K562 (cell line): Measurements from ENCODE around the gene LAMA2. TPM values are rescaled to one million over a fixed set of nuclear protein-coding genes. Genes with fewer than 3 reads are reported as not detected.
"Not testable (repeated sequence)": the region's sequence is repeated elsewhere in the genome, so short reads cannot be mapped to it uniquely, and the experiment has no call there.

Source experiments
- ATAC-seq: fragments of 200-7000 bp; cut with Tn5 transposase; 3 replicates; pipeline ENCODE4 v1.9.1; 2020; ENCODE audit warnings: moderate library complexity
- BruUV-seq: library from RNA; stranded (reverse); fragments of 400-500 nt; replicated peaks from 2 replicates; lab custom pipeline; 2021; lab: Mats Ljungman, UMichigan
- CTCF ChIA-PET: fragments of 300-600 bp; formaldehyde crosslinking; extraction: SDS; loops from one replicate; lab custom pipeline; 2021; ENCODE audit warnings: low intra/inter-chr PET ratio; lab: Yijun Ruan, JAX
- POLR2A ChIA-PET: fragments of 300-600, 350-650 bp; sonication (Branson Sonifier 250); formaldehyde crosslinking; extraction: SDS; loops from one replicate; lab custom pipeline; 2021; ENCODE audit warnings: antibody characterized with exemption, inconsistent platforms; lab: Yijun Ruan, JAX
- DNase-seq, 4 experiments: peaks; one replicate each; pipeline versions ENCODE4 v3.0.0 to v3.0.0-alpha.2; 2011 to 2018; ENCODE audit warnings: low spot score in 3 of 4, mixed read lengths in 3 of 4; ENCODE audit errors: extremely low read depth in 1 of 4
- FAIRE-seq: peaks from 2 replicates; lab custom pipeline; 2011; peaks lifted over from hg19 to GRCh38; lab: Jason Lieb, UNC
- H2AFZ ChIP-seq: 2 replicates; pipeline ENCODE4 v1.6.0; 2011; ENCODE audit warnings: low read depth, low read length, control low read depth, inconsistent platforms
- H3K27ac ChIP-seq: fragments of 200-600 bp; 3 replicates; pipeline ENCODE4 v1.8.0; 2011; ENCODE audit warnings: low read depth, mild to moderate bottlenecking, control low read depth, inconsistent platforms, low read length, moderate library complexity, mixed read lengths; ENCODE audit errors: extremely low read depth
- H3K27me3 ChIP-seq, 2 experiments: fragments of 300-600 bp in 1 of 2; 2 replicates in 1 of 2; 3 replicates in 1 of 2; pipeline versions ENCODE4 v1.6.0 to v1.8.0; 2011; ENCODE audit warnings: inconsistent platforms in 2 of 2, low read length in 2 of 2, mild to moderate bottlenecking in 1 of 2, mixed read lengths in 1 of 2, moderate library complexity in 1 of 2; ENCODE audit not compliant: control insufficient read depth in 2 of 2, insufficient read depth in 2 of 2
- H3K36me3 ChIP-seq: fragments of 300-600 bp; 3 replicates; pipeline ENCODE4 v1.8.0; 2011; ENCODE audit warnings: mild to moderate bottlenecking, low read length, inconsistent platforms; ENCODE audit not compliant: control insufficient read depth, insufficient read depth
- H3K4me1 ChIP-seq, 2 experiments: fragments of 200-600 bp in 1 of 2; replicated peaks in 1 of 2; 2 replicates in 1 of 2; 3 replicates in 1 of 2; pipeline versions ENCODE4 v1.5.1 to v1.8.0; 2011; ENCODE audit warnings: inconsistent platforms in 2 of 2, low read length in 2 of 2, mild to moderate bottlenecking in 1 of 2, mixed read lengths in 1 of 2, moderate library complexity in 1 of 2; ENCODE audit not compliant: control insufficient read depth in 2 of 2, insufficient read depth in 2 of 2
- H3K4me2 ChIP-seq: 2 replicates; pipeline ENCODE4 v1.6.1; 2011; ENCODE audit warnings: low read length, control low read depth, inconsistent platforms, mixed read lengths; ENCODE audit not compliant: insufficient read depth
- H3K4me3 ChIP-seq: fragments of 200-600 bp; sonication (generic), shearing (Covaris generic); 2 replicates; pipeline ENCODE4 v1.5.1; 2016; ENCODE audit warnings: control low read depth, inconsistent platforms
- H3K79me2 ChIP-seq: fragments of 200-600 bp; 3 replicates; pipeline ENCODE4 v1.8.0; 2011; ENCODE audit warnings: low read length, inconsistent platforms; ENCODE audit not compliant: control insufficient read depth, insufficient read depth
- H3K9ac ChIP-seq, 2 experiments: 2 replicates each; pipeline versions ENCODE4 v1.6.0 to v1.6.1; 2011; ENCODE audit warnings: low read depth in 2 of 2, low read length in 2 of 2, control low read depth in 1 of 2, inconsistent platforms in 1 of 2, mild to moderate bottlenecking in 1 of 2, mixed read lengths in 1 of 2; ENCODE audit not compliant: insufficient read depth in 1 of 2
- H3K9me1 ChIP-seq: one replicate; pipeline ENCODE4 v1.6.0; 2011; ENCODE audit warnings: inconsistent platforms, mild to moderate bottlenecking, low read length, moderate library complexity; ENCODE audit not compliant: control insufficient read depth, insufficient read depth
- H3K9me3 ChIP-seq: replicated peaks from 2 replicates; pipeline ENCODE4 v1.5.1; 2011; ENCODE audit warnings: low read depth, low read length, inconsistent platforms; ENCODE audit not compliant: control insufficient read depth, insufficient read depth
- H4K20me1 ChIP-seq: replicated peaks from 2 replicates; pipeline ENCODE4 v1.6.1; 2011; ENCODE audit warnings: low read length, inconsistent platforms, mixed read lengths; ENCODE audit not compliant: control insufficient read depth, insufficient read depth
- ASH1L ChIP-seq: fragments of 450-650 bp; IDR thresholded peaks from 2 replicates; pipeline ENCODE4 v1.6.1; 2018; ENCODE audit warnings: borderline replicate concordance, mild to moderate bottlenecking, low read depth; ENCODE audit not compliant: partially characterized antibody
- BRD9 ChIP-seq: fragments of 450-650 bp; IDR thresholded peaks from 2 replicates; pipeline ENCODE4 v1.6.1; 2018; ENCODE audit warnings: low read depth; ENCODE audit not compliant: partially characterized antibody
- DPF2 ChIP-seq: fragments of 450-650 bp; IDR thresholded peaks from 2 replicates; pipeline ENCODE4 v1.6.1; 2016
- EP300 ChIP-seq: IDR thresholded peaks from 2 replicates; pipeline ENCODE4 v1.6.1; 2012; ENCODE audit warnings: low read length, improper control_type of control experiment
- JUNB ChIP-seq: fragments of 450-650 bp; formaldehyde crosslinking; conservative IDR thresholded peaks from 2 replicates; pipeline ENCODE4 v1.4.0; 2020; ENCODE audit warnings: mild to moderate bottlenecking
- KAT2B ChIP-seq: IDR thresholded peaks from one replicate; pipeline ENCODE4 v1.6.1; 2012; ENCODE audit warnings: low read depth, mild to moderate bottlenecking, control low read depth, inconsistent platforms, low read length, moderate library complexity
- MEF2D ChIP-seq: conservative IDR thresholded peaks from 2 replicates; pipeline ENCODE4 v1.6.1; 2016; ENCODE audit warnings: low read depth, missing genetic modification characterization, missing compliant biosample characterization
- NEUROD1 ChIP-seq: fragments of 150-350 bp; IDR thresholded peaks from 2 replicates; pipeline ENCODE4 v1.6.1; 2014; ENCODE audit warnings: borderline replicate concordance, low read length, low read depth; ENCODE audit not compliant: partially characterized antibody
- NR2C1 ChIP-seq, 2 experiments: fragments of 450-650 bp; IDR thresholded peaks; 2 replicates each; pipeline ENCODE4 v1.6.1; 2017; ENCODE audit warnings: mild to moderate bottlenecking in 2 of 2, antibody characterized with exemption in 1 of 2, inconsistent platforms in 1 of 2, missing compliant biosample characterization in 1 of 2, missing genetic modification characterization in 1 of 2
- POLR2G ChIP-seq: fragments of 200-400 bp; formaldehyde crosslinking; IDR thresholded peaks from 2 replicates; pipeline ENCODE4 v1.6.1; 2017; ENCODE audit warnings: low read depth, mild to moderate bottlenecking, antibody characterized with exemption, low read length, moderate library complexity
- RB1 ChIP-seq: fragments of 450-650 bp; IDR thresholded peaks from 2 replicates; pipeline ENCODE4 v1.6.1; 2017; ENCODE audit warnings: low read depth, mild to moderate bottlenecking
- SIRT6 ChIP-seq: IDR thresholded peaks from one replicate; pipeline ENCODE4 v1.6.1; 2012; ENCODE audit warnings: low read depth, mild to moderate bottlenecking, control low read depth, inconsistent platforms, low read length, moderate library complexity
- WGBS: fragments of 100-300 bp; shearing (Covaris generic); methylation state at CpG from one replicate; pipeline ENCODE4 v1.1.6; 2016; ENCODE audit warnings: low coverage, mixed read lengths; ENCODE audit not compliant: insufficient coverage; ENCODE audit errors: missing lambda C conversion rate; 5-methylcytosine and 5-hydroxymethylcytosine counted together
- in situ Hi-C: fragments of 300-500 bp; cut with MboI; formaldehyde crosslinking; loops from 4 replicates; pipeline ENCODE4 v1.15.0; 2018; ENCODE audit warnings: inconsistent platforms, mixed read lengths
- intact Hi-C: fragments of 100-400 bp; cut with micrococcal nuclease; formaldehyde crosslinking; loops from 2 replicates; pipeline ENCODE4 v1.14.2; 2022
- polyA plus RNA-seq, 8 experiments: library from polyadenylated mRNA; depleted of rRNA in 4 of 8; stranded (reverse) in 5 of 8; unstranded in 3 of 8; fragments of >200 nt; fragmentation: Nextera tagmentation in 2 of 8; fragmentation: Illumina TruSeq in 1 of 8; extraction: Ambion mirVana in 2 of 8; extraction: Trizol in 1 of 8; gene quantifications; 2 replicates each; pipeline versions ENCODE4 v1.2.1 to v1.2.3, GENCODE V29; 2011 to 2014; ENCODE audit warnings: inconsistent platforms in 1 of 8, missing spikeins in 1 of 8
- total RNA-seq, 7 experiments: library from RNA; depleted of rRNA in 6 of 7; stranded (reverse); fragments of >200 nt in 6 of 7; fragmentation: Illumina TruSeq in 2 of 7; extraction: Trizol in 2 of 7; gene quantifications; 2 replicates each; pipeline versions ENCODE4 v1.2.1 to v1.2.3, GENCODE V29; 2011 to 2021; ENCODE audit warnings: low replicate concordance in 1 of 7
- TF ChIP-seq, protein P1 (sequence below): fragments of 250-450 bp; sonication (Bioruptor Pico); IDR thresholded peaks from 2 replicates; pipeline ENCODE4 v1.5.0; 2021
- TF ChIP-seq, protein P2 (sequence below): fragments of 450-650 bp; IDR thresholded peaks from 2 replicates; pipeline ENCODE4 v1.6.1; 2016; ENCODE audit warnings: antibody characterized with exemption
- TF ChIP-seq, protein P3 (sequence below): fragments of 450-650 bp; IDR thresholded peaks from one replicate; pipeline ENCODE4 v1.6.1; 2018; ENCODE audit warnings: mild to moderate bottlenecking, moderate library complexity; ENCODE audit not compliant: partially characterized antibody

Gene LAMA2
- total and polyA plus RNA-seq, 9 of the 15 experiments (the other 6 are each of a cell fraction or from before 2014, with no cell fraction given), result 0.04 to 1.5 (median 0.36) TPM

DNA sequence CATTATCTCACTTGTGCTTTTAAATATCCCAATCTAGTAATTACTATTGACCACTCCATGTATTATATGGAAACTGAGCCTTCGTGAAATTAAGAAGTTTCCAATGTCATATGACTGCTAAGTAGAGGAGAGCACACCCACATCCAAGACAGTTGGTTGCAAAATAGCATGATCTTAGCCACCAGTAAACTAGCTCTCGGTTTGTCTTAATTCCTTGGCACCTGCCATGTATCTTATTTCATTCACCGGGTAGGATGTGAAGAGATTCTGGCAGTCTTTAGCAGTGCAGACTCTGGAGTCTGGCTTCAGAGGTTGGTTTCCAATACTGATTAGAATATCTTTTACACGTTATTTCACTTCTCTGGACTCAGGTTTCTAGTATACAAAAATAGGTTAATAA lies 270.3 kb downstream of the LAMA2 start:
- H3K9me3 ChIP-seq, result no peaks in the 10 kb centered on the region
- TF ChIP-seq, protein P1, sequence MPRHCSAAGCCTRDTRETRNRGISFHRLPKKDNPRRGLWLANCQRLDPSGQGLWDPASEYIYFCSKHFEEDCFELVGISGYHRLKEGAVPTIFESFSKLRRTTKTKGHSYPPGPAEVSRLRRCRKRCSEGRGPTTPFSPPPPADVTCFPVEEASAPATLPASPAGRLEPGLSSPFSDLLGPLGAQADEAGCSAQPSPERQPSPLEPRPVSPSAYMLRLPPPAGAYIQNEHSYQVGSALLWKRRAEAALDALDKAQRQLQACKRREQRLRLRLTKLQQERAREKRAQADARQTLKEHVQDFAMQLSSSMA, result no peak
- no peak for TF ChIP-seq MEF2D
- no peak for TF ChIP-seq RB1
- no peak for TF ChIP-seq JUNB (CRISPR knock-in tag)
- TF ChIP-seq, protein P2, sequence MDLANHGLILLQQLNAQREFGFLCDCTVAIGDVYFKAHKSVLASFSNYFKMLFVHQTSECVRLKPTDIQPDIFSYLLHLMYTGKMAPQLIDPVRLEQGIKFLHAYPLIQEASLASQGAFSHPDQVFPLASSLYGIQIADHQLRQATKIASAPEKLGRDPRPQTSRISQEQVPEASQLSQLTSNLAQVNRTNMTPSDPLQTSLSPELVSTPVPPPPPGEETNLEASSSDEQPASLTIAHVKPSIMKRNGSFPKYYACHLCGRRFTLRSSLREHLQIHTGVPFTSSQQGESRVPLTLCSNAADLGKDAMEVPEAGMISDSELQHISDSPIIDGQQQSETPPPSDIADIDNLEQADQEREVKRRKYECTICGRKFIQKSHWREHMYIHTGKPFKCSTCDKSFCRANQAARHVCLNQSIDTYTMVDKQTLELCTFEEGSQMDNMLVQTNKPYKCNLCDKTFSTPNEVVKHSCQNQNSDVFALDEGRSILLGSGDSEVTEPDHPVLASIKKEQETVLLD, result no peak
- TF ChIP-seq DPF2, result no peak
- TF ChIP-seq ASH1L, result no peak
- TF ChIP-seq KAT2B, result no peak
- no peak for TF ChIP-seq BRD9
- TF ChIP-seq SIRT6, result no peak
- TF ChIP-seq POLR2G, result no peak
- TF ChIP-seq NEUROD1, result no peak
- TF ChIP-seq, protein P3, sequence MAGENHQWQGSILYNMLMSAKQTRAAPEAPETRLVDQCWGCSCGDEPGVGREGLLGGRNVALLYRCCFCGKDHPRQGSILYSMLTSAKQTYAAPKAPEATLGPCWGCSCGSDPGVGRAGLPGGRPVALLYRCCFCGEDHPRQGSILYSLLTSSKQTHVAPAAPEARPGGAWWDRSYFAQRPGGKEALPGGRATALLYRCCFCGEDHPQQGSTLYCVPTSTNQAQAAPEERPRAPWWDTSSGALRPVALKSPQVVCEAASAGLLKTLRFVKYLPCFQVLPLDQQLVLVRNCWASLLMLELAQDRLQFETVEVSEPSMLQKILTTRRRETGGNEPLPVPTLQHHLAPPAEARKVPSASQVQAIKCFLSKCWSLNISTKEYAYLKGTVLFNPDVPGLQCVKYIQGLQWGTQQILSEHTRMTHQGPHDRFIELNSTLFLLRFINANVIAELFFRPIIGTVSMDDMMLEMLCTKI, result no peak
- no peak for TF ChIP-seq EP300
- TF ChIP-seq NR2C1 (IDR thresholded peaks at IDR 0.05), result no peak
- TF ChIP-seq NR2C1 (tag; IDR thresholded peaks at IDR 0.05), result no peak
- no peaks in the 10 kb centered on the region for H3K36me3 ChIP-seq
- H3K4me2 ChIP-seq, result no peak overlapping the region
- no peaks in the 10 kb centered on the region for H3K9me1 ChIP-seq
- no peaks in the 10 kb centered on the region for H3K79me2 ChIP-seq
- no peaks in the 10 kb centered on the region for H4K20me1 ChIP-seq
- 0% methylated on average over 4 of the region's 4 CpGs for WGBS
- H2AFZ ChIP-seq, result no peak overlapping the region
- no peak for ATAC-seq
- no peak overlapping the region for H3K27ac ChIP-seq
- POLR2A ChIA-PET, result no interaction called here
- no peak overlapping the region for H3K4me3 ChIP-seq
- FAIRE-seq, result no peak
- CTCF ChIA-PET, result no interaction called here
- intact Hi-C loops (no loop called here), in situ Hi-C loops (no loop called here)
- no peaks in the 10 kb centered on the region for H3K4me1 ChIP-seq
- H3K27me3 ChIP-seq, result no peaks in the 10 kb centered on the region
- DNase-seq, result no peak
- no TSS peak for BruUV-seq
- no peak overlapping the region for H3K9ac ChIP-seq

DNA sequence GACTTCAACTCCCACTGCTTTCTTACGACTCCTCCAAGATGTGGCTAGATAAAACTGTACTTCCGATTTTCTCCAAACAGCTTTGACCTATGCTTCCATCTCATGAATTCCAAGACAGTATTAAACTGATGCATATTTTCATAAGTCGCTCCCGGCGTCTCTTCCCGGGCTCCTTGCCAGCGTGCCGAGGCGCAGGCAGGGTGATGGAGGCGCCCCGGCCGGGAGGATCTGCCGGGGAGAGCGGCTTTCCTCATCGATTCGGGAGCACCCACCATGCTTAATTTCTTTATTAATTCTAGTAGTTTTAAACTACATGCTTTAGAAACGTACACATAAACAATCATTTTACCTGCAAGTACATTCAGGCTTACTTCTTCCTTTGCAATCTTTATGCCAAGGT lies 276.3 kb downstream of the LAMA2 start:
- H3K9ac ChIP-seq, H3K4me2 ChIP-seq, ATAC-seq, H2AFZ ChIP-seq, H3K9me1 ChIP-seq, H3K4me1 ChIP-seq, H3K27ac ChIP-seq, H3K27me3 ChIP-seq, FAIRE-seq, H3K36me3 ChIP-seq, intact Hi-C loops, CTCF ChIA-PET, H4K20me1 ChIP-seq, in situ Hi-C loops, H3K4me3 ChIP-seq, BruUV-seq, H3K9me3 ChIP-seq, H3K79me2 ChIP-seq, POLR2A ChIA-PET, DNase-seq: not testable (repeated sequence)
- under 1% methylated on average over 17 of the region's 17 CpGs for WGBS
